ES-I3 (cell line): ENCODE measurements around the gene AQP5.

Experiments used
- H3K36me3 ChIP-seq: 2 replicates; pipeline ENCODE4 v1.6.1; 2013; ENCODE audit warnings: mild to moderate bottlenecking, low read length, control low read depth, moderate library complexity; ENCODE audit not compliant: insufficient read depth
- H3K4me1 ChIP-seq: 2 replicates; pipeline ENCODE4 v1.6.1; 2013; ENCODE audit warnings: mild to moderate bottlenecking, control low read depth, low read length; ENCODE audit not compliant: insufficient read depth
- H3K9ac ChIP-seq: 2 replicates; pipeline ENCODE4 v1.6.1; 2013; ENCODE audit warnings: low read depth, mild to moderate bottlenecking, low read length, moderate library complexity
- H3K9me3 ChIP-seq: 2 replicates; pipeline ENCODE4 v1.6.1; 2013; ENCODE audit warnings: mild to moderate bottlenecking, low read length, moderate library complexity; ENCODE audit not compliant: control insufficient read depth, insufficient read depth

AQP5 gene

GRCh38 chr12:49970658-49971057 is 9.0 kb downstream of the AQP5 start:
- no peaks in the 10 kb centered on the region for H3K9me3 ChIP-seq
- no peaks in the 10 kb centered on the region; the same call in 1 of the 2 replicates for H3K4me1 ChIP-seq
- H3K9ac ChIP-seq: no peak overlapping the region
- no peaks in the 10 kb centered on the region for H3K36me3 ChIP-seq

GRCh38 chr12:49971141-49971540 is 9.5 kb downstream of the AQP5 start:
- no peak overlapping the region for H3K9ac ChIP-seq
- no peaks in the 10 kb centered on the region; the same call in 1 of the 2 replicates for H3K4me1 ChIP-seq
- no peaks in the 10 kb centered on the region for H3K36me3 ChIP-seq
- H3K9me3 ChIP-seq: no peaks in the 10 kb centered on the region

- no peaks in the 10 kb centered on the region; the same call in 1 of the 2 replicates for H3K4me1 ChIP-seq
- H3K9me3 ChIP-seq: no peaks in the 10 kb centered on the region
- H3K36me3 ChIP-seq: no peaks in the 10 kb centered on the region
Measured at GRCh38 chr12:49972129-49972528, 10.5 kb downstream of the AQP5 start.

GRCh38 chr12:49972641-49973360 is 11.1 kb downstream of the AQP5 start, which contains the start of gene AQP6:
AQP6 (plus strand) TSS chr12:49972947; CDS start chr12:49973174, 227 bp downstream.
- Histone ChIP-seq H3K9ac (no peak within 1 kb of the TSS), H3K36me3 (no peaks in the 10 kb centered on the region), H3K9me3 (no peaks in the 10 kb centered on the region), H3K4me1 (no peaks in the 10 kb centered on the region; the same call in 1 of the 2 replicates)

More at GRCh38 chr12:49972129-49972528, 10.5 kb downstream of the AQP5 start:
- no peak overlapping the region for H3K9ac ChIP-seq

GRCh38 chr12:49973361-49973830 is 11.7 kb downstream of the AQP5 start:
- H3K4me1 ChIP-seq: no peaks in the 10 kb centered on the region; the same call in 1 of the 2 replicates
- H3K9me3 ChIP-seq: no peaks in the 10 kb centered on the region
- H3K36me3 ChIP-seq: no peaks in the 10 kb centered on the region
- H3K9ac ChIP-seq: no peak overlapping the region

GRCh38 chr12:49974231-49974675 is 12.6 kb downstream of the AQP5 start:
- H3K9ac ChIP-seq: no peak overlapping the region
- peaks cover 7% of the 10 kb centered on the region for H3K4me1 ChIP-seq
- H3K36me3 ChIP-seq: no peaks in the 10 kb centered on the region
- H3K9me3 ChIP-seq: no peaks in the 10 kb centered on the region

GRCh38 chr12:49974677-49975317 is 13.1 kb downstream of the AQP5 start:
- H3K36me3 ChIP-seq: no peaks in the 10 kb centered on the region
- peaks cover 7% of the 10 kb centered on the region for H3K4me1 ChIP-seq
- no peak overlapping the region for H3K9ac ChIP-seq
- no peaks in the 10 kb centered on the region for H3K9me3 ChIP-seq

- Histone ChIP-seq H3K9me3 (no peaks in the 10 kb centered on the region), H3K4me1 (peaks cover 7% of the 10 kb centered on the region), H3K9ac (no peak overlapping the region)
Measured at GRCh38 chr12:49975318-49975761, 13.7 kb downstream of the AQP5 start.

GRCh38 chr12:49976557-49976956 is 14.9 kb downstream of the AQP5 start:
- Histone ChIP-seq H3K36me3 (no peaks in the 10 kb centered on the region), H3K9me3 (no peaks in the 10 kb centered on the region), H3K4me1 (peaks cover 7% of the 10 kb centered on the region), H3K9ac (no peak overlapping the region)

More at GRCh38 chr12:49975318-49975761, 13.7 kb downstream of the AQP5 start:
- no peaks in the 10 kb centered on the region for H3K36me3 ChIP-seq

GRCh38 chr12:49978125-49978524 is 16.5 kb downstream of the AQP5 start:
- H3K9me3 ChIP-seq: no peaks in the 10 kb centered on the region
- H3K36me3 ChIP-seq: no peaks in the 10 kb centered on the region
- H3K4me1 ChIP-seq: peaks cover 7% of the 10 kb centered on the region
- H3K9ac ChIP-seq: no peak overlapping the region

- no peaks in the 10 kb centered on the region for H3K36me3 ChIP-seq
- H3K4me1 ChIP-seq: peaks cover 7% of the 10 kb centered on the region
- no peaks in the 10 kb centered on the region for H3K9me3 ChIP-seq
- H3K9ac ChIP-seq: no peak overlapping the region
Measured at GRCh38 chr12:49979016-49979586, 17.4 kb downstream of the AQP5 start.

- Histone ChIP-seq H3K4me1 (peaks cover 7% of the 10 kb centered on the region), H3K9me3 (no peaks in the 10 kb centered on the region), H3K36me3 (no peaks in the 10 kb centered on the region), H3K9ac (no peak overlapping the region)
Measured at GRCh38 chr12:49979791-49980190, 18.1 kb downstream of the AQP5 start.

- peaks cover 11% of the 10 kb centered on the region for H3K4me1 ChIP-seq
- H3K9me3 ChIP-seq: no peaks in the 10 kb centered on the region
- H3K36me3 ChIP-seq: peaks cover 3% of the 10 kb centered on the region; the same call in 1 of the 2 replicates
- no peak overlapping the region for H3K9ac ChIP-seq
Measured at GRCh38 chr12:49980501-49981349, 19.1 kb downstream of the AQP5 start.
